Smooth muscle cell of the brain vasculature (primary cell): ENCODE results near the gene CHRM3.
"Not testable (repeated sequence)": the region's sequence is repeated elsewhere in the genome, so short reads cannot be mapped to it uniquely, and the experiment has no call there.

Experiments
- DNase-seq: peaks from one replicate; pipeline ENCODE4 v3.0.0-alpha.2; 2012; ENCODE audit warnings: low read depth, low spot score

The CHRM3 gene

DNA sequence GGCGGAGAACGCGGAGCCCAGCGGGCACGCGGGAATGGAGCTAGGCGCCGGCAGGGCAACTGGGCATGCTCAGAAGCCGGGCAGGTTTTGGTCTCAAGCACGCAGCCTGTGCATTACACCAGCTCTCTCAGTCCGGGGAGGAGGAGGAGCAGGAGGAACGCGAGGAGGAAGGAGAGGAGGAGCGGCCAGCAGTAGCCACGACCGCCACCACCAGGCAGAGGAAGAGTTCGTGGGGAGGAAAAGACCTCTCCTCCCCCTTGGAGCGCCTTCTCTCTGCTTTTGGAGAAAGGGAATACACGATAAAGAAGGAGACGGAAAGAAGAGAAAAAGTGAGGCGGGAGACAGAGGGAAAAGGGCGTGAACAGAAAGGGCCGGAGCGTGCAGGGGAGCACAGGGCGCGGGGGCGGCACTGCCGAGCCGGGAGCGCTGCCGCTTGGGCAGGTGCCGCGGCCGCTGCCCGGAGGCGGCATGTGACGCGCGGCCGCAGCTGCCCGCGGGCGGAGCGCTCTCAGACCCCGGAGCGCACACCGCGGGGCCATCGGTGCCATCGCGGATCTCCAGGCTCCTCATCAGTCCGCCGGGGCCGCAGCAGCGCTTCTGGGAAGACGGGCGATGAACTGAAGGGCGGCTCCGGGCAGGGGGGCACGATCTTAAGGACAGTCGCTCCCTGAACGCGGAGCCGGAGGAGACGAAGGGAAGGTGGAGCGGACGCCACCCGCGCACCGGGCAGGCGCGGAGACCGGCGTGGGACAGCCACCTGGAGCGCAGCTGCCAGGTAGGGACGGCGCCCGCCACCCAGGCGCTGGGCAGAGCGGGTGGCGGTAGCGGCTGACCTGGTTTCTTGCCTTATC, at the start of gene CHRM3:
Gene CHRM3 (plus strand): TSS at position 116 of the 851 bp plus-strand sequence. CDS start 520,884 bp downstream, outside the sequence.
- no peak for DNase-seq

DNA sequence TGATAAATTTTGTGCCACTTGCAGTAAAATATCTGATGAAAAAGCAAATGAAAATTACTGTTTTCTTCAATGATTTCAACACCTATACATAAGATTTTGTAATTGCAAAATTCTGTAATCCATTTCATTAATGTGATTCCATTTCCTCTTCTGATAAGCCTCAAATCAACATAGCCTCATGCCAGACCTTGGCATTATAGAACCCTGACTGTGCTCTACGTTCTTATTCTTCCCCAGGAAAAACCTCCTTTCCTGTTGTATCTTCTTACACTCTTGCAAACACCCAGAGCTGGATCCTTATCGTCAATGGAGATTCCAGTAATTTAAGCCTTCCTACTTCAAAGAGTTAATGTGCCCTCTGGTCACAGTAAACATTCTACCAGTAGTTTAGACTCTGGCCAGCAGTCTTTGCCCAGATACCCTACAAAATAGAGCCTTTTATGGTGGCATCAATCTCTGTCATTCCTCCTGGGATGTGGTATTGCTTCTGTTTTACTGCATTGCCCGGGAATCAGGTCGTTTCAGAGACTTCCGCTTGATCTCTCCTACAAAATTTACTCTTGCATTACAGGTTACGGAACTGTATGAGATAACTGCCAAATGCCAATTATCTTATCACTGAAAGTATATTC, 48.5 kb upstream of the CHRM3 start:
- no peak for DNase-seq

DNA sequence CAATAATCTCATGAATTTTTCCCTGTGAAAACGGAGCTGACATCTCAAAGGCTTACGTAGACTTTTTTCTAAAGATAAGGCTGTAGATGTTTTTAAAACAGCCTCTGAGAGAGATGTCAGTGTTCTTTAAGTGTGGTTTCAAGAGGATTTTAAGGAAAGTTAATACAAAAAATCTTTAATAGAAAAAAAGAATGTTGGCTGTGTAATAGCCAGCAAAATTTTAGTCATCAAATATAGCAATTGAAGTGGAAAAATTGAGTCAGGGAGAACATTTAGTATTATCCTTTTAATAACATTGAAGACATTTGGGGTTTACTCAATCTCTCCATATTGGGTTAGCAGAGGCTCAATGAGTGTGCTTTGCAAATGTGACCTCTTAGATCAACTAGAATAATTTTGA, 38.6 kb upstream of the CHRM3 start:
- DNase-seq, result no peak

DNA sequence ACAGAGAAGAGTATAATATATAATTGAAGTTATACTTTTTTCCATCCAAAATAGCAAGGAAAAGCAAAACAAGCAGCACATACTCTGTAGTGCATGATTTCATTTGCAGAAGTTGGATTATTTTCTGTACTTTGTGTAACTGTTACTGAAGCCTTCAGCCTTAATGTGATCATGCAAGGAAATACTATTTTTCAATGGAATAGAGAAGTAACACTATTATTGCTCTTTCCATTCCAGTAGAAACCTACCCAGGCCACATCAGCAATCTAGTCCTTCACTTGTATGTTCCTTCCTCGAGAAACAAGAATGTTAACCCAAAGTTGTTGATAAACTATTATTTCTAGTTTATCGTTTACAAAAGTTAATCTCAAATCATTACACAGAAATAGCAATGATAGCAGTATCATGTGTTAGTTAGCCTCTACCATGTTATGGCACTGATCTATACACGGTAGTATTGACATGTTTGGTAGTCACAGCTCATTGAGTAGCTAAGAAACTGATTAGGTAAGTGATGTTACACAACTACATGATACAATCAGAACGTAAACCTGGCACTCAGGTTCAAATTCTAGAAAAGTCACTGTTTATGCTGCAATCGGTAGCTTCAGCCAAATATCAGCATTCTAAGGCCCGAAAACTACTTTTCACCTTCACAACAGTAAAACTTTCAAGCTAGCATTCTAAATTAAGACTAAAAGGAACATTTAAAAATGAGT, 37.6 kb upstream of the CHRM3 start:
- no peak for DNase-seq

DNA sequence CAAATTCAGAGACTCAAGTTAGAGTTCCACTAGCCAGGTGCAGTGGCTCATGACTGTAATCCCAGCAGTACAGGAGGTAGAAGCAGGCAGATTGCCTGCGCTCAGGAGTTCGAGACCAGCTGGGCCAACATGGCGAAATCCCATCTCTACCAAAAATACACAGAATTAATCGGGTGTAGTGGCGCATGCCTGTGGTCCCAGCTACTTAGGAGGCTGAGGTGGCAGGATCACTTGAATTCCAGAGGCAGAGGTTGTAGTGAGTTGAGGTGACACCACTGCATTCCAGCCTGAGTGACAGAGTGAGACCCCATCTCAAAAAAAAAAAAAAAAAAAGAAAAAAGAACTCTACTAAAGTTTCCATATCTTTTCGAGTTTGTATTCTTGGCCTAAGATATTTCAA, 36.7 kb upstream of the CHRM3 start:
- DNase-seq, result no peak

DNA sequence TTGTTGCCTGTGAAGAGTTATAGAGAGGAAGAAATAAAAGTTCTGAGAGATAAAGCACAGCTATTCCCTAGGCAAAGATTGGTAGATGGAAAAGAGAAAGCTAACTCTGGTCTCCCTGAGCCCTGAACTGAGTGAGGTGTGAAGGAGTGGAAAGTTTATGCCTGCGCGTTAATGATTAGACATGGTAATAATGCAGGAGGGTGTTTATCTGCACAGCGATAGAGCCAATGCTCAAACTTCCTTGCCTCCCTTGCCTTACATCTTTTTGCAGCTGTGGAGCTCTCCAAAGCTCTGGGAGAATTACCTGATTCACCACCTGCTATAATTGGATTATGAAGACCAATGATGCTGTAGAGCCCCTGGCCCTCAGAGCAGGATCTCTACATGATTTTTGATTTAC, 32.8 kb upstream of the CHRM3 start:
- no peak for DNase-seq

DNA sequence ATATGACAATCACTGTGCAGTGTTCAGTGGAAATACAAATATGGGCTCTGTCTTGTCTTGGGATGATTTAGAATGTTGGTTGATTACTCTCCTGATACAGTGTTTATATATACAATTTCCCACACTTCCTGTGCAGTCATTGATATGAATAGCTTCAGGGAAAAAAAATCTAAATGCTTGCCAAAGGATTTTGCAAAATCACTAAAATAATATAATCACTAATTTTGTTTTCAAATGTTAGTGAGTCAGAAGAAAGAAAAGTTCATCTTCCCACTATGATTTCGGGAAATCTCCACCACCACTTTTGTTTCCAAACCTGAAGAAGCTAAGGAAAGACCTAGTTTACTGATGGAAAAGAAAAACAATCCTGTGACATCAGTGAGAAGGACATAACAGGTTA, 32.1 kb upstream of the CHRM3 start:
- DNase-seq, result no peak

DNA sequence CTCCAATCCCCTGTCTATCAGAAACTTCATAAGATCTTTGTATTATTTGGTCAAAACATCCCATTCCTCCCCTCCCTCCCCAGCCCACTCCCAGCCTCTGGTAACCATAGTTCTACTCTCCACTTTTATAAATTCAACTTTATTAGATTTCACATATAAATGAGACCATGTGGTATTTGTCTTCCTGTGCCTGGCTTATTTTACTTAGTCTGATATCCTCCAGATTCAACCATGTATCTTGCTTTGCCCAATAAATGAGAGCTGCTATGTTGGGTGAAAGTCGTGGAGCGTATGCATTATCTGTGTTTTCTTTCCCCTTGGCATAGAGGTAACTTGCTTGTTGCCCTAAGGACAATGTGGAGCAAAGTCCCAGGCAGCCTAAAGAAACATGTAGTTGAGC, 28.5 kb upstream of the CHRM3 start:
- DNase-seq, result no peak

DNA sequence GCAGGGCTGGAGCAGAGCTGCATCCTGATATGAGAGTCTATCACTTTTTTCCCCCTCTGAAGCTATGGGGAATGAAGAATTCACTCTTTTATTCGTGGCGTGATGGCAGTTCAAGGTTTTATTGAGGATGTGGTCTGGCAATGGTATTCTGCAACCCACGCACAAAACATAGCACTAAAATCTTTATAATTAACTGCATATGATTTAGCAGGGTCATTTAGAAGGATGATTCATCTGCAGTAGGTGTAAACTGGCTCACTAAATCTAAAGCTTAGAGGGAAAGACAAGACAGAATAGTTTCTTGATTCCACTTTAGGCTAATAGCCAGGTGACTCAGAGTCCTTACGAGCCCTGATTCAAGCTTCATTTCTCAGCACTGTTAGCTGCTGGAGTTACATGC, 25.0 kb upstream of the CHRM3 start:
- no peak for DNase-seq

DNA sequence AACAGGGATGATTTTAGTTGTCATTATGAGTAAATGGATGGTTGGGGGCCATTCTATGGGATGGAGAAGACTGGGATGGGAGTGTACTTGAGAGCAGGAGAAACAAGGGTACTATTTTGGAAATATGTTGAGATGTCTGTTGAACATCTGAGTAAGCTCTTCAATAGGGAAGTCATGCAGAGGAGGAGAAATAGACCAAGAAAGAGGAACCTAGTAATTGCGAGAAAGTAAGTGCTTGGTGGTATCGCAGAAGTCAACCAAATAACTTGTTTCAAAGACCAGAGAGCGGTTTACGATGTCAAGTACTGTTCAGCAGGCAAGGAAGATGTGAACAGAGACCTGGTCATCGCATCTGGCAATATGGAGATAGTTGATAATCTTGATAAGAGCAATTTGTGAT, 22.4 kb upstream of the CHRM3 start:
- no peak for DNase-seq

DNA sequence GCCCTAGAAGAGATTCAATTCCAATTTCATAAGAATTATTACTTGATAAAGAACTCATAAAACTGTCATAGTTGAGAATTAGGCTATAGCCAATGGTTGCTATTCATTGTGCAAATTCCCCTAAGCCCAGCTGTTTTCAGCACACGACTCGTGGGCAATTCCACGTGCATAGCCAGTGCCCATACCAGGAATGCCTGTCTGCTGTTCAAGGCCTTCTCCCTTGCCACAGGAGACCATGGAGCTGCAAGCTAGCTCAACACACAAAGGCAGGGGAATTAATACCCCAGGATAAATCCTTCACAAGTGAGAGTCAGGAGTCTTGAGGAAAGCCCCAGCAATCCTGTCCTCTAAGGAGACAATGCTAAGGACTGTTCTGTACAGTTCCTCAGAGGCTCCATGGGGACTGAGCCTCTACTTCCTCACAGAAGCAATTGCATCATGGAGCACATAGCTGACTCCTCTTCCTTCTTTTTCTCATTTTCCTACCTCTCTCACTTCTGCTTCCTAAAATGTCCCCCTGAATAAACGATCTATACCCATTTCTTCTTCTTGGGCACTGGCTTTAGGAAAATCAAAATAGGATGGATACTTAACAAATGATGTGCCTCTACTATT, 19.1 kb upstream of the CHRM3 start:
- no peak for DNase-seq

DNA sequence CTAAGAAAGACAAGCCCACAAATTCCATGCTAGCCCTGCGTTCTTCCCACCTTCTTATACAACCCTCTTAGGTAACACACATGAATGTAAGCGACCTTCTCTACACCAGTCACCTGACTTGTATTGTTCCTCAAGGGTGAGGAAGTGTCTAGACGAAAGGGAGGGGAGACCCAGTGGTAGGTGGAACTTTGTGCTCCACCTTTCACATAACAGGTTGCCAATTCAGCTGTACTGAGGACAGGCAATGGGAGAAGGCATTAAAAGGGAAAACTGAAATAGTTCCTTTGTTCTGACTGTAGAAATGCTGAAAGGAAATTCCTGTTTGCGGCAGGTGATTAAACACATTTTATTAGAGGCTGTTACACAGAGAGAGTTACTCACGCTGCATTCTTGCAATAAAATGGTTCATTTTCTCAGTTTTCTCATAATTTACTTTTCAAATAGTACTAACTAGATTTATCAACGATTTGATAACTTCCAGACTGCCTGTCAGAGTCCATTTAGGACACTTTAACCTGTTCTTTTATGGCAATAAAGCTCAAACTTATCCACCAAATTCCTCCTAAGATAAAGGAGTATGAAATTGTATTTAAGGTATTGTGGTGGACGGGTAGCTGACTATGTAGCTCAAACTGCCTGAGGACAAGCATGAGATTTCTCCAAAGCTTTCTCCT, 17.8 kb upstream of the CHRM3 start:
- DNase-seq, result no peak

DNA sequence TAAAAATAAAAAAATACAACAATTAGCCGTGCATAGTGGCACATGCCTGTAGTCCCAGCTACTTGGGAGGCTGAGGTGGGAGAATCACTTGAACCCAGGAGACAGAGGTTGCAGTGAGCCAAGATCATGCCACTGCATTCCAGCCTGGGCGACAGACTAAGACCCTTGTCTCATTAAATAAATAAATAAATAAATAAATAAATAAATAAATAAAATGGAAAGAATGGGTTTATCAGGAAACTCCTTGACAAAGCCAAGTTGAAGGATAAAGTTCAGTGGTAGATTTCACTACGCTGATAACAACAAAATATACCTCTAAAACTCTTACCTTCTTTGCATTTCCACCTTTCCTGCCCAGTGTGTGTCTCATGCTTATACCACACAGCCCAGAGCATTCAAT, 15.5 kb upstream of the CHRM3 start:
- not testable (repeated sequence) for DNase-seq

DNA sequence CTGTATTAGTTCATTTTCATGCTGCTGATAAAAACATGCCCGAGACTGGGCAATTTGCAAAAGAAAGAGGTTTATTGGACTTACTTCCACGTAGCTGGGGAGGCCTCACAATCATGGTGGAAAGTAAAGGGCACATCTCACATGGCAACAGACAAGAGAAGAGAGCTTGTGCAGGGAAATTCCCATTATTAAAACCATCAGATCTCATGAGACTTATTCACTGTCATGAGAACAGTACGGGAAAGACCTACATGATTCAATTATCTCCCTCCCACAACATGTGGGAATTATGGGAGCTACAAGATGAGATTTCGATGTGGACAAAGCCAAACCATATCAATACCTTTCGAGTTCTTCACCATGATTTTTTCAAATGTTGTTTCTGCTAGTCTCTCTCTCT, 3.7 kb upstream of the CHRM3 start:
- DNase-seq, result no peak

DNA sequence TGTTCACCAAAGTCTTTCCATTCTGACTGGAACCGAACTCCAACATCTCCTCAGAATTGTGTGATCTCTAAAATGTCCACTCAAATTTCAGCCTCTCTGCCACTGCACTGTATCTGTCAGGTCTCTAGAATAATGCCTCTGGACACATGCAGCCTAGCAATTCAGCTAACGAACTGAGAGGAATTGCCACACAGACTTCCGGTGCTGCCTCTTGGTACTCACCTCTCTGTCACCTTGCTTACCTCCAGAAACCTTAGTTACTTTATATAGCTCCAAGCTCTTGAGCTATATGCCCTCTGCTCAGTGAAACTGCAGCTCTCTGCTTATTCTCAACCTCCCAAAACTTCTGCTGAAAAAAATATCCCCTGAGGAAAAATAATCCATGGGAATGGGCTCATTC, 2.7 kb upstream of the CHRM3 start:
- no peak for DNase-seq

DNA sequence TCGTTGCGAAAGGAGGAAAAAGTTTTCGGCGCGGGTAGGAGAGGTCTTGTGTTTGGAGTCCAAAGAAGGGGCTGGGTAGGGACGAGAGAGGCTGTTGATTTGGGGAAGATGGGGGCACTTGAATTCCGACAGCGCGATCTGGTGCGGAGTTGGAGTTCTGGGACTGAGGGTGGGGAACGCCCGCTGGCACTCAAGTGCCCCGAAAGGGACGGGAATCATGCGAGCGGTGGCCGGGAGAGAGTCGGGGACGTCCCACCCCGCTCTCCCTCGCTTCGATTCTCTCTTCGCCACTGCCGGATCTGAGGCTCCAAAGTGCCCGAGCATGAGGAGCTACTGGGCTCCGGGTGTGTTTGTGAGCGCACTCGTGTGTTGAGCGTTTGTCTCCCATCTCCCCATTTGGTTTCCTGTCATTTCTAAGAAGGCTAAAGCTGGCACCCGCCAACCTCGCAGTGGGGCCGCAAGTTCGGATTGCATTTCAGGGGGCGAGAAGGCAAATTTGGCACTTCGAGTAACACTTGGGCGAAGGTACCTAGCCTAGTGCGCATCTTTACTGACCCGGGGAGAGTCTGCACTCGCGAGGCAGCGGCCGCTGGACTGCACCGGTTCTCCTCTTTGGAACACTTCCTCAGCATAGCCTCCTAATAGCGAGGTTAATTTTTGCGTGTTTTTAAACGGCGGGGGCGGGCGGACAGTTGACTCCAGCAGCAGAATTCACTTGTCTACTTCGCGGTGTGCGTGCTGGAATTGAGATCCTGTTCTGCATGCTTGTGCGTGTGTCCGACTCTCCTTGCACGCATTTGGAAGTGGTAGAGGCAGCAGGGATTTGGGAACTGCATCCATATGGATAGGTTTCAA, 1.2 kb downstream of the CHRM3 start:
- DNase-seq, result no peak

DNA sequence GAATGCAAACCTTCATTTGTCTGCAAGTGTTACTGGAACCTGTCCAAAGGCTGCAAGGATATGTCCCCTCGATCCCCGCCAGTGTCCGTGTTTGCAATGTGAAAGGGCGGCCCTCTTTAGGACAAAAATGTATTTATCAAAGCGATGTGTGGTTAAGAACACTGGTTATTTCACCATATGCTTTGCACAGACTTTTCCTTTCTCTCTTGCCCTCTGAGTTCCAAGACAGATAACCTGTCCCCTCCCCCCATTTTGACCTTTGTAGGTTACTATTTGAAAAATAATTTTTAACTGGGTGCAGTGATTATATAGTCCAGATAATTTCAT, 1.8 kb downstream of the CHRM3 start:
- no peak for DNase-seq

DNA sequence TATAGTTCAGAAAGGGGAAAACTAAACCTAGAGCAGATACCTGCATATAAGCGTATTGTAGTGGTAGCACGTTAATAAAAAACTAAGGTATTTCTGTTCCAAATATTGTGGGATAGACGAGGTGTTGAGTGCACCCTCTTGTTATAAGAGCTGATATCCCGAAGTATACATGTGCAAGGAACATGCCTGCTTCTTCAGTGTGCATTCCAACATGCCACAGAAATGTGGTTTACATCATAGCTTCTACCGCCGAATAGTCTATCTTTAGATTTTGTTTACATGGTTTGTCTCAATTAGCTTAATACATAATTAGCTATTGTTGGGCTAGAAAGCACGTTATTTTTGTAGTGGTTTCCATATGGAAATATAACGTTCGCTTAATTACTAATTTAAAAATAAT, 2.2 kb downstream of the CHRM3 start:
- no peak for DNase-seq

DNA sequence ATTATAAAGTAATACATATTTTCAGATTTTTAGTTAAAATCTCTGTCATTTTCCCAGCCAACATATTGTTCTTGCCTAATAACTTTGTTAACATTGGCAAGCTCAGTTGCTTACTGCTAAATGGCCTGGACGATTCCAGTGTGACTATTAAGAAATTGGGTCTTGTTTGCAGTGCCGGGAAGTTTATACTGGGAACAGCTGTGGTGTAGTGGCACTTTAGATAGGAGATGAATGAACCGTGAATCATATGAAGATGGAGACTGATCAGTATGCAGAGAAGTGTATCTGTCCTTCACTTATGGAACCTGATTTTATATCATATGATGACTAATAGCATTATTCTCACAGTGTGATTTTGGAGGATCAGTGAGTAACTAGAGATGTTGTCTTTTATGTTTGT, 3.3 kb downstream of the CHRM3 start:
- DNase-seq, result no peak

DNA sequence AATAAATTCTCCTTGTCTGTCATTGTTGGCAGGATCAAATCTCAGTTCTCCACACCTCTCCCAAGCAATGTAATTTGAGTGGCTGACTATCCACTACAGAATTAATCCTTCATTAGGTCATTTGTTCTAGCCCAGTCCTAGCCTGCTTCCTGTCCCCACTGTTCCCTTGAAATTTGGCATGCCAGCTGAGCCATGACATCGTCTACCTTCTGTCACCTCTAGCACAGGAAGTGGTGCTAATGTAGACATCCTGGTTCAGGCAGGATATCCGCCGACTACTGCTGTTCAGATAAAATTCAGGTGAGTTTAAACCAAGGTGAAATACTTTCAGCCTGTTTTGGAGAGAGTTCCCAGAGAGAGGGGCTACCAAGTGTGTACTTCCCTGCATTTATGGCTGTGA, 5.9 kb downstream of the CHRM3 start:
- no peak for DNase-seq

DNA sequence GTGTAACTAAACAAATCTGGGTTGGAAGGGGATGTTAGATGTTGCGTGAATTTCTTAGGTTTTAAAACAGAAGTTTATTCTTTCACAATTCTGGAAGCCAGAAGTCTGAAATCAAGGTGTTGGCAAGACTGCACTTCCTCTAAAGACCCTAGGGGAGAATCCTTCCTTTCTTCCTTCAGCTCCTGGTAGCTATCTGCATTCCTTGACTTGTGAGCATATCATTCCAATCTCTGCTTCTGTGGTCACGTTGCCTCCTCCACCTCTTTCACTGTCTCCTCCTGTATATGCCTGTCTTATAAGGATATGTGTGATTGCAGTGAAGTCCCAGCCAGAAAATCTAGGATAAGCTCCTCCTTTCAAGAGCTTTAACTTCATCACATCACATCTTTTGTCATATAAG, 7.7 kb downstream of the CHRM3 start:
- no peak for DNase-seq
